Fibroblast of pulmonary artery (primary cell): ENCODE results near the gene CDR2.

Experiments
- DNase-seq: peaks from one replicate; pipeline ENCODE4 v3.0.0-alpha.2; 2010; ENCODE audit warnings: low read depth
- H3K4me3 ChIP-seq: replicated peaks from 2 replicates; pipeline ENCODE4 v1.5.1; 2011; ENCODE audit warnings: low read depth, mild to moderate bottlenecking, control low read depth, low read length, moderate library complexity
- TF ChIP-seq, protein P1 (sequence below): IDR thresholded peaks from 2 replicates; pipeline ENCODE4 v1.5.1; 2011; ENCODE audit warnings: mild to moderate bottlenecking, control low read depth, low read length, inconsistent platforms; ENCODE audit errors: missing control alignments

Gene CDR2

DNA sequence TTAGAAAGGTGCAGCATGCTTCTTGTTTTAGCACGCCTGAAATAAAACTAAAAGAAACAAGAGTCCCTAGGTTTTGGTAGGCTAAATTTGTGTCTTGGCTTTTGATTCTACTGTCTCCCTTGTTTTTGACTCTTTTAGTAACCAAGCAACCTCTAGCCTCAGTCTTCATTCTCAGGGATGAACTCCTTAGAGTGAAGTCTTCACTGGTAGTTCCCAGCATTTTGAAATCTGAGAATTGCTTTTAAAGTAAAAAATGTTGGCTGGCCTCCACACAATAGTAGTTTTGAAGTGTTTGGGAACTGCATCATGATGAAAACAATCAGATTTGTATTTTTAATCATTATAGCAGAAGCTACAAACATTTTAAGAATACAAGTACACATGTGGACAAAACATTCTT lies 6.1 kb upstream of the CDR2 start:
- DNase-seq: no peak
- TF ChIP-seq, protein P1, sequence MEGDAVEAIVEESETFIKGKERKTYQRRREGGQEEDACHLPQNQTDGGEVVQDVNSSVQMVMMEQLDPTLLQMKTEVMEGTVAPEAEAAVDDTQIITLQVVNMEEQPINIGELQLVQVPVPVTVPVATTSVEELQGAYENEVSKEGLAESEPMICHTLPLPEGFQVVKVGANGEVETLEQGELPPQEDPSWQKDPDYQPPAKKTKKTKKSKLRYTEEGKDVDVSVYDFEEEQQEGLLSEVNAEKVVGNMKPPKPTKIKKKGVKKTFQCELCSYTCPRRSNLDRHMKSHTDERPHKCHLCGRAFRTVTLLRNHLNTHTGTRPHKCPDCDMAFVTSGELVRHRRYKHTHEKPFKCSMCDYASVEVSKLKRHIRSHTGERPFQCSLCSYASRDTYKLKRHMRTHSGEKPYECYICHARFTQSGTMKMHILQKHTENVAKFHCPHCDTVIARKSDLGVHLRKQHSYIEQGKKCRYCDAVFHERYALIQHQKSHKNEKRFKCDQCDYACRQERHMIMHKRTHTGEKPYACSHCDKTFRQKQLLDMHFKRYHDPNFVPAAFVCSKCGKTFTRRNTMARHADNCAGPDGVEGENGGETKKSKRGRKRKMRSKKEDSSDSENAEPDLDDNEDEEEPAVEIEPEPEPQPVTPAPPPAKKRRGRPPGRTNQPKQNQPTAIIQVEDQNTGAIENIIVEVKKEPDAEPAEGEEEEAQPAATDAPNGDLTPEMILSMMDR: no peak
- H3K4me3 ChIP-seq: no peak overlapping the region

DNA sequence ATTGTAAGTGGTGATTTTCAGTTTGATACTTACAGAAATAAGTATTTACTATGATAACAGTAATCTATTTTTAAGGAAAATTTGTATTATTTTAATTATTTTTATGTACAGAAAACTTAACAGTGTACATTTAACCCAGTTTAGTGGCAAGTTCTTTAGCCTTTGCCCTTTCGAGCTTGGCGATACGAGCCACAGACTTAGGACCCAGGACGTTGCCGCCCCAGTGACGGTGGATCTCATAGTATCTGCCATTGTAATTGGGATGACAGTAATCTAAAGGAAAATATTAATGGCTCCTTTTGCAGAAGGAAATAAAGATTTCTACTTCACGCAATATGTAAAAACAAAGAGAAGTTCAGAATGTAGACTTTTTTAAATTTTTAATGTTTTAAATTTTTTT lies 5.2 kb upstream of the CDR2 start:
- TF ChIP-seq, protein P1: no peak
- DNase-seq: no peak
- no peak overlapping the region for H3K4me3 ChIP-seq

DNA sequence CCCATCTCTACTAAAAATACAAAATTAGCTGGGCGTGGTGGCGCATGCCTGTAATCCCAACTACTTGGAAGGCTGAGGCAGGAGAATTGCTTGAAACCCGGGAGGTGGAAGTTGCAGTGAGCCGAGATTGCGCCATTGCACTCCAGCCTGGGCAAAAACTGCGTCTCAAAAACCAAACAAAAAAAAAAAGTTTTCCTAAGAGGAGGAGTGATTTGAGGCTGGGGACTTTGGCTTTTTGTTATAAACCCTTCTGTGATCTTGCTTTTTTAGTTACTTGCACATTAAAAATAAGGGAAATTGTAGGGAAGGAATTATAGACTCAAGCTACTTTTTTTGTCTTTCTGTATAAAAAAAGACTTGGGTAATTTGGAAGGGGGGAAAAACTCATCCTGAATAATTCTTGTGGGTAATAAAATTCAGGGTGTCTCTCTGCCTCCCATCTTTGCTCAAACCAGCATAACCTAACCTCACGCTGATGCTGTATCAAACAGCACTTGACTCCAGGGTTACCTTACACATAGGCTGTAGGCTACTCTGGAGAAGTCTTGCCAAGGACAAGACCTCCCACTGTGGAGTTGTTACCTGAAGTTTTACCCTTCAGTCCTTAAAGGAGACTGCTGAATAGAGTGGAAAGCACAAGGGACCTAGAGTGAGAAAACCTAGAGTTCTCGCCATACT lies 1.7 kb upstream of the CDR2 start:
- TF ChIP-seq, protein P1: no peak
- DNase-seq: no peak
- no peak overlapping the region for H3K4me3 ChIP-seq

DNA sequence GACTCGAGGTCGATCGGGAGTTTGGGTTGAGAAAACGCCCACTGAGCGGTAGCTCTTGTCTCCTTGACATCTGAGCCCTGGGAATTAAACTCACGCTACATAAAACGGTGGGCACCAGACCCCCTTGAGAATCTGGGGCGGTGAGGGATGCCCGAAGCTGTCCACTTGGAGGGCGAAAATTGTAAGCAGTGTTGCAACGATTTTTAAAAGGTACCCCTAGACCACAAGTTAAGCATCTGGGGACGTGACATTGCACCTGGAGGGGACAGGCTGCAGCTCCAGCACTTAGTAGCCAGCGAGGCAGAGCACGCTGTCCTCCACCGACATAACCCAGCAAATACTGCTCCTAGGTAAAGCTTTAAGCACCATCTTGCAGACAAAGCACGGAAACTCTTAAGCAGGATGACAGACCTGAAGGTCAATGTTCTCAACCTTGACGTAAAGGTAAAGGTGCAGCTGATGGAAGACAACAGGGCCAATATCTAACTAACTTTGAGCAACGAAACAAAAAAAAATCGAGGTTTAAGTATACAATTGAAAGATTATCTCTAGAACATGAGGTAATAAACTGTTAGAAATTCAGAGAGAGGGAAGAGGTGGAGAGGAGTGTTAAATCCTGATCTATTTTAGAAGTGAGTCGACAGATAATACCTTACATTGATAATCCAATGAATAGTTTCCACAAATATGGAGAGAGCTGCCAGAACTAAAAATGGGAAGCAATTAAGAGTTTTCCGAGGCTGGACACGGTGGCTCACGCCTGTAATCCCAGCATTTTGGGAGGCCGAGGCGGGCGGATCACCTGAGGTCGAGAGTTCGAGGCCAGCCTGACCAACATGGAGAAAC lies 921 bp upstream of the CDR2 start:
- DNase-seq: no peak
- TF ChIP-seq, protein P1: no peak
- H3K4me3 ChIP-seq: peak overlapping the region; percentile 77

DNA sequence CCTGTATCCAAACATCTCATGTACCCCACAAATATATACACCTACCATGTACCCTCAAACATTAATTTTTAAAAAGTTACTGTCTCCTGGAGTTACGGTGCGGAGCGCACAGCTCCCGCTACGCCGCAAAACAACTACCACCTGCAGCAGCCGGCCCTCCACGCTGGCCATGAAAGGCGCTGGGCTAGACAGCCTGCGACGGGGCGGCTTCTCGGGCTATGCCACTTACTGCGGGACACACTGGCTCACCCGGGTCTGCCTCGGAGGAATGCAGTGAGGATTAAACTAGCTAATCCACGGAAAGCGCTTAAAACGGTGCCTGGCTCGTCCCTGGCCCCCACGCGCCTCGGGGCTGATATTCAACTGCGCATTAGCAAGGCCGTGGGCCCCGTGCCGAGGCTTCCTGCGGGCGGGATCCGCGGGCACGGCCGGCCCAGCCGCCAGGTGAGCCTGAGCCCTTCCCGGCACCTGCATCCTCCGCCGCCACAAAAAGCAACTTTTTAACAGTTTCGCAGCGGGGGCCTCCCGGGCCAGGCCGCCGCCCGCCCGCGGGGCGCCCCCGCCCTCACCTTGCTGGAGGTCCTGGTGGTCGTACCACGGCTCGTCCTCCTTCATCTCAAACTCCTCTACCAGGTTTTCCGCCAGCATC lies 633 bp downstream of the CDR2 start:
- TF ChIP-seq, protein P1: no peak
- H3K4me3 ChIP-seq: peak overlapping the region; percentile 77
- DNase-seq: no peak

DNA sequence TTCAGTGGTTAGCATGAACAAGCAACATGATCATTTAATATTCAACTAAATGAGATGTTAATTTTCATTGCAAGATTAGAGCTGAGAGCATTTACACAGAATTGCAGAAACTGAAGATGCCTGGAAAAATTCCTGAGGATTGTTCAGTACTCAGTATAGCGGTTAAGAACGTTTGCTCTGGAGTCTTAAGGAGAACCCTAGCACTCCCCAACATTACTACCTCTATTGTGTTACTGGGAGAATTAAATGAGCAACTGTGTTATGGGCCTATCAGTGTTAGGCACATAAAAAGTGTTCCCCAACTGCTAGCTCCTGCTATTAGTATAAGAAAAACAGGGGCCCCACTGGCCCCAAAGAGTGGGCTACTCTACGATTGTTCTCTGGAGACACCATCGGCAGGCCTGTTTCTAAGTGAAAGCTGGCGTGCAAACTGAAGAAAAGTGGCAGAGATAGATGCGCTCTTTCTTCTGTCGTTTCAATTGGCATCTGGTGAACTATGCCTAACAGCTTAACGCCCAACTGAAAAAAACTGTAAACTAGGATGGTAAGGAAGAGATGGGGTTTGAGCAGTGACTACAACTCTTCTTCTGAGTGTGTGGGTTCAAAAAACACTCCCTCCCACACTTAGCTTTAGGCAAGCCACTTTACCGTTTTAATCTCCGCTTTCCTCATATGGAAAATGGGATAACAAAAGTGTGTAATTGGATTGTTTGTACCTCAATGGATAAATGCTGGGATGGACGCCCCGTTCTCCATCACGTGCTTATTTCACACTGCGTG lies 1.3 kb downstream of the CDR2 start:
- DNase-seq: no peak
- peak overlapping the region; percentile 77 for H3K4me3 ChIP-seq
- TF ChIP-seq, protein P1: no peak
